Panc1 (cell line): ENCODE measurements around the gene SEPTIN5.

ENCODE experiments used
- CTCF ChIP-seq: fragments of 450-650 bp; IDR thresholded peaks from 2 replicates; pipeline ENCODE4 v1.5.1; 2017; ENCODE audit warnings: mild to moderate bottlenecking
- POLR2AphosphoS5 ChIP-seq: IDR thresholded peaks from 2 replicates; pipeline ENCODE4 v1.6.1; 2012; ENCODE audit warnings: mild to moderate bottlenecking, low read depth, low read length, moderate library complexity
- SIN3A ChIP-seq: IDR thresholded peaks from 2 replicates; pipeline ENCODE4 v1.6.1; 2012; ENCODE audit warnings: low read depth, mild to moderate bottlenecking, low read length, moderate library complexity, borderline replicate concordance; ENCODE audit not compliant: insufficient read depth

- TF ChIP-seq POLR2AphosphoS5, result no peak
- TF ChIP-seq CTCF, result no peak
- no peak for TF ChIP-seq SIN3A
Measured at GRCh38 chr22:19750507-19751490, 36.5 kb downstream of the SEPTIN5 start.
